NCI-H1105 (cell line): ENCODE measurements around the gene FGF12.

Experiments
- DNase-seq: peaks from one replicate; lab custom pipeline; 2025; lab: John Stamatoyannopoulos, UW

The FGF12 gene

GRCh38 chr3:192187485-192188051, 539.8 kb downstream of the FGF12 start:
- no peak for DNase-seq

GRCh38 chr3:192186498-192186897, 540.8 kb downstream of the FGF12 start:
- DNase-seq = no peak

GRCh38 chr3:192186045-192186444, 541.3 kb downstream of the FGF12 start:
- no peak for DNase-seq

GRCh38 chr3:192183109-192183508, 544.2 kb downstream of the FGF12 start:
- no peak for DNase-seq

- no peak for DNase-seq
Measured at GRCh38 chr3:192181151-192181550, 546.2 kb downstream of the FGF12 start.

- no peak for DNase-seq
Measured at GRCh38 chr3:192177383-192177782, 550.0 kb downstream of the FGF12 start.

- DNase-seq = no peak
Measured at GRCh38 chr3:192174283-192174682, 553.1 kb downstream of the FGF12 start.

GRCh38 chr3:192171213-192171612, 556.1 kb downstream of the FGF12 start:
- no peak for DNase-seq

GRCh38 chr3:192170659-192171058, 556.7 kb downstream of the FGF12 start:
- no peak for DNase-seq

GRCh38 chr3:192170031-192170430, 557.3 kb downstream of the FGF12 start:
- no peak for DNase-seq

- no peak for DNase-seq
Measured at GRCh38 chr3:192169332-192169915, 557.9 kb downstream of the FGF12 start.

- no peak for DNase-seq
Measured at GRCh38 chr3:192168202-192168601, 559.1 kb downstream of the FGF12 start.

- DNase-seq = no peak
Measured at GRCh38 chr3:192165552-192165951, 561.8 kb downstream of the FGF12 start.

GRCh38 chr3:192161661-192162060, 565.7 kb downstream of the FGF12 start:
- peak; percentile 13 for DNase-seq

- DNase-seq = no peak
Measured at GRCh38 chr3:192156382-192156781, 571.0 kb downstream of the FGF12 start.

GRCh38 chr3:192155194-192155593, 572.1 kb downstream of the FGF12 start:
- no peak for DNase-seq

- DNase-seq = no peak
Measured at GRCh38 chr3:192133271-192133670, 594.1 kb downstream of the FGF12 start.

GRCh38 chr3:192130534-192131132, 596.7 kb downstream of the FGF12 start:
- peak; percentile 37 for DNase-seq

GRCh38 chr3:192129586-192129985, 597.8 kb downstream of the FGF12 start:
- DNase-seq = no peak

- DNase-seq = no peak
Measured at GRCh38 chr3:192128922-192129321, 598.4 kb downstream of the FGF12 start.

- no peak for DNase-seq
Measured at GRCh38 chr3:192128060-192128459, 599.3 kb downstream of the FGF12 start.

- no peak for DNase-seq
Measured at GRCh38 chr3:192122832-192123594, 604.3 kb downstream of the FGF12 start.

GRCh38 chr3:192121923-192122322, 605.4 kb downstream of the FGF12 start:
- DNase-seq = no peak
